ENCODE results near the gene SLC39A11.

Gene SLC39A11

DNA sequence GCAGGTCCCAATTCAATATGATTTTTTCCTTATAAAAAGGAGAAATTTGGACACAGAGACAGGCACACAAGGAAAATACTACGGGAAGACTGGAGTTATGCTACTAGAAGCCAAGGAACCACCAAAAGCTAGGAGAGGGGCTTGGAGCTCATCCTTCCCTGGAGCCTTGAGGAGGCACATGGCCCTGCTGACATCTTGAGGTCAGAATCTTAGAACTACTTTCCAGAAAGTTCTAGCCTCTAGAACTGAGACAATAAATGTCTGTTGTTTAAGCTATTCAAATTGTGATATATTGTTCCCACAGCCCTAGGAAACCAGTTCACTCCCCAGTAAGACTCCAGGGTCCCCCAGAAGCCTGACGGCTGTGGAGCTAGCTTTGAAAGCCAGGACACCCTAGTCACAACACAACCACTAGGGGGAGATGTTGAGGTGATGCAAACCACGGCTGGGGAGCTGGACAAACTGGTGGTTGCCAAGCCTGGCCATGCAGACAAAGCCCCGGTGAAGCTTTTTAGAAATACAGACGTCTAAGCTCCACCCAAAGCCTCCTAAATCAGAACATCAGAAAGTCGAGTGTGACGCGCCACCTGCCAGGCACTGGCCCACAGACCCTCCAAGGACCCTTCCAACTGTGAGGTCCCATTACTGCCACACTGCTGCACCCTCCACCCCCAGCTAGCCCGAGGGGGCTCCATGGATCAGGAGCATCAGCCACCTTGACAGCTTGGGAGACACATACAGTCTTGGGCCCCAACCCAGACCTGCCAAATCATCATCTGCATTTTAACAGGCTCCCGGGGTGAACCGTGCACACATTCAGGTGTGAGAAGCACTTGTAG is 106.4 kb downstream of the SLC39A11 start:
- H3K36me3 Mint-ChIP-seq (ENCODE audit: low read depth), result no peaks in the 10 kb centered on the region
- H3K4me3 Mint-ChIP-seq, result no peak overlapping the region
- peak; percentile 62 for DNase-seq
- H3K27me3 Mint-ChIP-seq (ENCODE audit: low read depth, poor library complexity), result no peaks in the 10 kb centered on the region
- H3K27ac Mint-ChIP-seq, result no peak overlapping the region
- no peaks in the 10 kb centered on the region for H3K9me3 Mint-ChIP-seq
- TF ChIP-seq, protein P1, sequence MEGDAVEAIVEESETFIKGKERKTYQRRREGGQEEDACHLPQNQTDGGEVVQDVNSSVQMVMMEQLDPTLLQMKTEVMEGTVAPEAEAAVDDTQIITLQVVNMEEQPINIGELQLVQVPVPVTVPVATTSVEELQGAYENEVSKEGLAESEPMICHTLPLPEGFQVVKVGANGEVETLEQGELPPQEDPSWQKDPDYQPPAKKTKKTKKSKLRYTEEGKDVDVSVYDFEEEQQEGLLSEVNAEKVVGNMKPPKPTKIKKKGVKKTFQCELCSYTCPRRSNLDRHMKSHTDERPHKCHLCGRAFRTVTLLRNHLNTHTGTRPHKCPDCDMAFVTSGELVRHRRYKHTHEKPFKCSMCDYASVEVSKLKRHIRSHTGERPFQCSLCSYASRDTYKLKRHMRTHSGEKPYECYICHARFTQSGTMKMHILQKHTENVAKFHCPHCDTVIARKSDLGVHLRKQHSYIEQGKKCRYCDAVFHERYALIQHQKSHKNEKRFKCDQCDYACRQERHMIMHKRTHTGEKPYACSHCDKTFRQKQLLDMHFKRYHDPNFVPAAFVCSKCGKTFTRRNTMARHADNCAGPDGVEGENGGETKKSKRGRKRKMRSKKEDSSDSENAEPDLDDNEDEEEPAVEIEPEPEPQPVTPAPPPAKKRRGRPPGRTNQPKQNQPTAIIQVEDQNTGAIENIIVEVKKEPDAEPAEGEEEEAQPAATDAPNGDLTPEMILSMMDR (IDR thresholded peaks at IDR 0.05), result peak; percentile 76
- H3K4me1 Mint-ChIP-seq, result peaks cover 21% of the 10 kb centered on the region

DNA sequence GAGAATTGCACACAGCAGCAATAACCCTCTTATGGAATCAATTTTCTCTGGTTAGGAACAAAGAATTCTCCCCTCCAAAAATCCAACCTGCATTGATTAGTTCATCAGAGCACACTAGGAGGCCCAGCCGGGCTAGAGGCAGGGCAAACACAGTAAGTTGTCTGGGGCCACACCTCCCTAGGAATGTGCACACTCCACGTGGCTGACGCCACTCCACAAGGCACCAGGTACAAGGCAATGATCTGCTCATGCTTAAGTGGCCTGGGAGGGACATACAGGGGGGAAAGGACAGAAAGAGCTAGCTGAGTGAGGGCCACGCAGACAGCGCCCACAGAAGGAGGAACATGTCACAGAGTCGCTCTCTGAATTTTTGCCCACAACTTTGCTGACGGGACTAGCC is 107.6 kb downstream of the SLC39A11 start:
- Mint-ChIP-seq H3K27me3 (ENCODE audit: low read depth, poor library complexity) (no peaks in the 10 kb centered on the region), H3K27ac (no peak overlapping the region), H3K9me3 (no peaks in the 10 kb centered on the region), H3K4me1 (peaks cover 21% of the 10 kb centered on the region), H3K4me3 (no peak overlapping the region), H3K36me3 (ENCODE audit: low read depth) (no peaks in the 10 kb centered on the region)
- DNase-seq, result no peak
- TF ChIP-seq, protein P1 (IDR thresholded peaks at IDR 0.05), result no peak

DNA sequence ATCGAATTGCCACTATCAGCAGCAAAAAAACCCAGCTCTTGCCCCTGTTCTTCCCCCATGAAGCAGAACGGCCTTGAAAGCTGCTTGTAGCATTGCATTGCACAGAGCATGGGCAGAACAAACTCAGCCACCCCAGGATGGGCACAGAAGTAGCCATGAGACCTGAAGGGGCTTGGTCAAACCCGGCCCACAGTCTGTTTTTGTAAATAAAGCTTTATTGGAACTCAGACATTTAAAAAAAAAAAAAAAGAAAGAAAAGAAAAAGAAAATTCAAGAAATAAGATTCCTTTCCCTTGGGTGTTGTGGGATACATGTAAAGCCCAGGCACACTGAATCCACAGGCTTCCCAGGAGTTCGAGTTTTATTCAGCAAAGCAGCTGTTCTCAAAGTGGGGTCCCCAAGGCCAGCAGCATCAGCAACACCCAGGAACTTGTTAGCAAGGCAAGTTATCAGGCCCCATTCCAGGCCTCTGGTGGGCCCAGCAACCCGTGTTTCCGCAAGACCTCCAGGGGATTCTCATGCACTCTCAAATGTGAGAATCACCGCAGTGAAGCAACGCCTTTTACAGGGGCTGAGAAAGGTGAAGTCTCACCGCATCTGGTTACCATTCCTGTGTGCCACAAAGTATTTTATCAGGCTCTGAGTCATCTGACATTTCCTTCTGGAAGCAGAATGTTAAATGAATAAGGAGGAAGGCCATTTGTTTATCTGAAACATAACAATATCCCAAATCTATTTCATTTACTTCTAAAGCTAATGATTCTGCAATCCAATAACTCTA is 108.2 kb downstream of the SLC39A11 start:
- no peak overlapping the region for H3K27ac Mint-ChIP-seq
- peaks cover 2% of the 10 kb centered on the region for H3K27me3 Mint-ChIP-seq (ENCODE audit: low read depth, poor library complexity)
- H3K9me3 Mint-ChIP-seq, result no peaks in the 10 kb centered on the region
- peaks cover 21% of the 10 kb centered on the region for H3K4me1 Mint-ChIP-seq
- H3K4me3 Mint-ChIP-seq, result no peak overlapping the region
- TF ChIP-seq, protein P1 (IDR thresholded peaks at IDR 0.05), result no peak
- no peaks in the 10 kb centered on the region for H3K36me3 Mint-ChIP-seq (ENCODE audit: low read depth)
- no peak for DNase-seq

DNA sequence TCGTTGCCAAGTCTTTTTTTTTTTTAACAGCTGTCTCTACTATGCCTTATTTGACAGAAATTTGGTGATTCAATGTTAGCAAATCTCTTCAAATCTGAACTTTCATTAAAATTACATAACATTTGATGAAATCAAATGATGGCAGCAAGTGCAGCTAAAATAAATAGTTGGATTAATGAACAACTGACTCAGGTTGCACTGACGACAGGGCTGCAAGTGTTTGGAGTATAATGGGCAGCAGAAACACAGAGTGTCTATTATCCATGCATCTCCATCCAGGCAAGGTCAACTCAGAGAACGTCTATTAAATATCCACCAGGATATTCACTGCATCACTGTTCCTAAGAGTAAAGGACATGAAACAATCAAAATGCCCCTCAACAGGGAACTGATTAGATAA is 109.8 kb downstream of the SLC39A11 start:
- no peaks in the 10 kb centered on the region for H3K36me3 Mint-ChIP-seq (ENCODE audit: low read depth)
- no peaks in the 10 kb centered on the region for H3K9me3 Mint-ChIP-seq
- TF ChIP-seq, protein P1 (IDR thresholded peaks at IDR 0.05), result no peak
- peaks cover 6% of the 10 kb centered on the region for H3K27me3 Mint-ChIP-seq (ENCODE audit: low read depth, poor library complexity)
- peaks cover 25% of the 10 kb centered on the region for H3K4me1 Mint-ChIP-seq
- no peak for DNase-seq
- no peak overlapping the region for H3K4me3 Mint-ChIP-seq
- H3K27ac Mint-ChIP-seq, result no peak overlapping the region

DNA sequence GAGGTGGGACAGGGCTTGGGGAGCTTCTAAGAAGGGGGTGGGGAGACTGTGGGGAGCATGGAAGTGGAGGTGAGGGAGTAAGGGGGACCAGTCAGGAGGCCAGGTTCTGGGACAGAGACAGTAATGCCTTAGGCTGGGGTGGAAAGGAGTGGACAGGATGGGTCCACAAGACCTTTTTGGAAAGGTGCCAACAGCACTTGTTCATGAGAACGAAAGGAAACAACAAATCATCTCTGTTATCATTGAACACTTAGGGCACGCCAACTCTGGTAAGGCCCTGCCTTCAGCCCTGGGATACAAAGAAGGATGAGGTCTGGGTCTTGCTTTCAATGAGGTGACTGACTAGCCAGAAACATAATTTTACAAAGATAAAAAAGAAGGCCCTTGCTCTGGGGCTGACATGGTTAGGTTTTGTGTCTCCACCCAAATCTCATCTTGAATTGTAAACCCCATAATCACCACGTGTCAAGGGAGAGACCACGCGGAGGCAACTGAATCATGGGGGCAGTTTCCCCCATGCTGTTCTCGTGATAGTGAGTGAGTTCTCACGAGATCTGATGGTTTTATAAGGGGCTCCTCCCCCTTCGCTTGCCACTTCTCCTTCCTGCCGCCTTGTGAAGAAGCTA is 113.8 kb downstream of the SLC39A11 start:
- DNase-seq, result no peak
- peaks cover 13% of the 10 kb centered on the region for H3K9me3 Mint-ChIP-seq
- peaks cover 17% of the 10 kb centered on the region for H3K4me1 Mint-ChIP-seq
- H3K4me3 Mint-ChIP-seq, result no peak overlapping the region
- TF ChIP-seq, protein P1 (IDR thresholded peaks at IDR 0.05), result no peak
- H3K27me3 Mint-ChIP-seq (ENCODE audit: low read depth, poor library complexity), result peaks cover 9% of the 10 kb centered on the region
- no peaks in the 10 kb centered on the region for H3K36me3 Mint-ChIP-seq (ENCODE audit: low read depth)
- H3K27ac Mint-ChIP-seq, result no peak overlapping the region
